Forelimb muscle (tissue), 1 donor: Measurements from ENCODE around the gene INAFM1. TPM values are rescaled to one million over a fixed set of nuclear protein-coding genes. Genes with fewer than 3 reads are reported as not detected.
"Not testable (repeated sequence)": the region's sequence is repeated elsewhere in the genome, so short reads cannot be mapped to it uniquely, and the experiment has no call there.

ENCODE experiments used
- DNase-seq: peaks from one replicate; pipeline ENCODE4 v3.0.0-alpha.2; 2013; ENCODE audit warnings: low read depth
- polyA plus RNA-seq: library from polyadenylated mRNA; unstranded; fragments of 120-200 nt; gene quantifications from one replicate; pipeline ENCODE4 v1.2.1, GENCODE V29; 2013; ENCODE audit not compliant: insufficient read length

The INAFM1 gene
- polyA plus RNA-seq, 1 donor: 12.4 TPM

DNA sequence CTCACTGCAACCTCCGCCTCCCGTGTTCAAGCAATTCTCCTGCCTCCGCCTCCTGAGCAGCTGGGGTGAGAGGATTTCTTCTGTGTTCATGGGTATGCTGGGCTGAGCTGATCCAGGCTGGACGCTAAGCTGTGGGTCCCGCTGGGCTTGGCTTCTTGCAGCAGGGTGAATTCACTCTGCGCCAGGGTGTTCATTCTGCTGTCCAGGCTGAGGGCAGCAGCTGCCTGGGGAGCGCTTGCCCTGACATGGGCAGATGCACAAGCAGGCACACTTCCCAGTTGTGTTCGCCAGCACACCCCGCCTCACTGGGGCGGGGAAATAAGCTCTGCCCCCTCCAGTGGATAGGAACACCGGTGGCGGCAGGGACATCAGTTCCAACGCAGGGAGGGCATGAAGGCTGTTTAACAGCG is 7.3 kb upstream of the INAFM1 start:
- no peak for DNase-seq

DNA sequence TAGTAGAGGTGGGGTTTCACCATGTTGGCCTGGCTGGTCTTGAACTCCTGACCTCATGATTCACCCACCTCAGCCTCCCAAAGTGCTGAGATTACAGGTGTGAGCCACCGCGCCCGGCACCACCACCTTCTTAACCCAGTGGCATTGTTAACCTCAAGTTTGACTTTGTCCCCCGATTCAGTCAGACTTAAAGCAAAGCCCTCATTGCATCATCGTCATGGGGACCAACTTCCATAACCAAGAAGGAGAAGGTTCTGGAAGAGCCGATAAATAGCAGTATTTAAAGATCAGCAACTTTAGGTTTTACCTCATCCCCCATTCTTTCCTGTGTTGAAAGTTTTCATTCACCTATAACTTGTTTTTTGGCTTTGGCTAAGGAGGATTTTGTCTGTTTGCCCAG is 6.7 kb upstream of the INAFM1 start:
- DNase-seq: no peak

DNA sequence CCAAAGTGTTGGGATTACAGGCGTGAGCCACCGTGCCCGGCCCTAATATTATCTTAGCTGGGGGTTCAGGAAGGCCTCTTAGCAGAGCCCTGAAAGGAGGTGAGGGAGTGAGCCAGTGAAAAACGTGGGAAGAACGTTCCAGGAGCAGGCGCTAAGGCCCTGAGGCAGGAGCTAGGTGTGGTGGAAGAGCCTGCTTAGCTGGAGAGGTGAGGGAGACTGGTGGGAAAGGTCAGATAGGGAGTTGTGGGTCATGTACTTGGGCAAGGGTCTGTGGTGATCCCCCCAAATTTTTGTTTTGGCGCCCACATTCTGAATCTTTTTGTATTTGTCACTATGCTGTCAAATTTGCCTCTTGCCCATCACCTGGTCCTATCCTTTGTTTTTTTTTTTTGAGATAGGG is 5.1 kb upstream of the INAFM1 start:
- DNase-seq: no peak

DNA sequence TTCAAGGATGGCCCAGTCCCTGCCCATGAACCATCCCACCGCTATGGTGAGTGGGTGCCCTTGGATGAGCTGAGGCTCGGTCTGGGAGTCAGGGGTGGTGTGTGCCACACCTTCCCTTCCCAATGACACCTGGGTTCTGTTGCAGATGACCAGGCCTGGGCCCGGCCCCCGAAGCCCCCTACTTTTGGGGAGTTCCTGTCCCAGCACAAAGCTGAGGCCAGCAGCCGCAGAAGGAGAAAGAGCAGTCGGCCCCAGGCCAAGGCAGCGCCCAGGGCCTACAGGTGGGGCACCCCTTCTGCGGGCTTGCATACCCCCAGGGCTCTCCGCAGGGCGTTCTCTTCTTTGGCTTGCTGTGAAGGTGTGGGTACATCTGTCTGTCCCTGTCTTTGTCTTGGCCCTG is 4.3 kb upstream of the INAFM1 start:
- DNase-seq: no peak

DNA sequence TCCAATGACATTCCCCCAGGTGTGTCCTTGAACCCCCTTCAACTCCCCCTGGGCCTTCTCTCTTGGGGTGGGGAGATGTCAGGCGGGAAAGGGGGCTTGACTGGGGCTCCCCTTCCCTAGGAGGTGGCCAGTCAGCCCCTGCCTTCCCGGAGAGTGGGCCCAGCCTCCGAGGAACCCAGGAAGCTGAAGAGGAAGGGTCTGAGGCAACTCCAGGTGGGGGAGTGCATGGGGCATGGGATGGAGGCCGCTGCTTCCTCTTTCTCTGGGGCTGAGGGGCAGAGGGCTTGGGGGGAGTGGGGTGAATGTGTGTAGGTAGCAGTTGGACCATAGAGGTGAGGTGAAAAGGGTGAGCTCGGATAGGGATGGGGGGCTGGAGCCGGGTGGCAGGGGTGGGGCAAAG is 2.7 kb upstream of the INAFM1 start:
- DNase-seq: no peak

DNA sequence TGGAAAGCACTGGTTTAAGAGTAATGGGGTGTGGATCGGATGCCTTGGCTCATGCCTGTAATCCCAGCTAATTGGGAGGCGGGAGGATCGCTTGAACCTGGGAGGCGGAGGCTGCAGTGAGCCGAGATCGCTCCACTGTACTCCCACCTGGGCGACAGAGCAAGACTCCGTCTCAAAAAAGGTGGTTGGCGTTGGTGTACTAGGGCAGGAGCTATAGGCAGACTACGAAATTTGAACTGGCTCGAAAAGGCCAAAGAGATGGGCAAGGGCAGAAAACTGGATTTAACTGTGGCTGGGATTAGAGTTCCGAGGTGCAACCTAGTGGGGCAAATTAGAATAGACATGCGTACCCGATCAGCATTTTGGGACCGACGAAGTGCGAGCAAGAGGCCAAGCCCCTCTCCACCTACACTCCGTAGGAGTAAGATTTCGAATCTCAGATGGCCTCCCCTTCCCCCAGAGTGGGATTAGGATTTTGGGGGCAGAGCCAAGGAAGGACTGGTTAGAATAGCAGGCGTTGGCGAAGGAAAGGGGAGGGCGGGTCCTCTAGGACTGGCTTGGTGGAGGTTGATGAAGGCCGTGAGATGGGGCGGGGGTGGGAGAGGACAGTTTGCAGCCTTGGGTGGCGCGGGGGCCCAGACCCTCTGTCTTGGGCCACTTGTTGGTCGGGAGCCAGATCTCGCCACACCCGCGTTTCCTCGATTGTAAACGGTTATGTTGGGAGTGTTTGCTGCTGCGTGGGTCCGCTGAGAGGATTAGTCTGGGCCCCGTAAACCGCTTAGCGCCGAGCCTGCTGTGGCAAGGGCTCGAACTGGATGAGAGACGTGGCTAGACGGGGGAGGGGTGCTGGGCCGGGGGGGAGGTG is 2.0 kb upstream of the INAFM1 start:
- no peak for DNase-seq

DNA sequence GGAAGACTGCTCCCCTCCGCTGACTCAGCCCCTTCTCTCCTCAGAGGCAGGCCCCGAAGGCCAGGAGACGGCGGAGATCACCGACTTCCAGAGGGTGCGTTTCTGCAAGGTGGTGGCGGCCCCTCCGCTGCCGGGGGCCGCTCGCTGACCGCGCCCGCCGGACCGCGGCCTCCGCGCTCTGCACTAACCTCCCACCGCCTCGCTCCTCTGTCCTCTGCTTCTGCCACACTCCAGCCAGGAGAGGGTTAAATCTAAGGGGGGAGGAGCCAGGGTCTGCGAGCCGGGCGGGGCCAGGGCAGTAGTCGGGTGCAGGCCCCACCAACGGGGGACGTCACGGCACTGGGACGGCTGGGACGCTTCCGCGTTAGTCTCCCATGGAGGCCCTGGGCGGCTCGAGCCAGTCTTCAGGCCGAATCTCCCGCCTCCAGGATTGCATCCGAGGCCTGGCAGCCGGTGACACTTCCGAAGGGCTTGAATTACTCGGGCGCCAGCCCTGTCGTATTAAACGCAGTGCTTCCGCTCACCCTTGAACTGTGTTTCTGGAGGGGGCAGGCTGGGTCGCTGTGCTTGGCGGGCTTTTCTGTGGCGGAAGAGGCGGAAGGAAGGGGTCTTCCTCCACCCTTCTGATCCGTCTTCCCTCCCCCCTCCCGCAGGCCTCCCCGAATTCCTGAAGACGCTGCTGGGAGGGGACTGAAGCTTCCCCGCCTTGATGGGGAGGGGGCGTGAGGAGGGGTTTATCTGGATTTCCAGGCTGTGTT is 1.2 kb upstream of the INAFM1 start:
- peak; percentile 86 for DNase-seq

DNA sequence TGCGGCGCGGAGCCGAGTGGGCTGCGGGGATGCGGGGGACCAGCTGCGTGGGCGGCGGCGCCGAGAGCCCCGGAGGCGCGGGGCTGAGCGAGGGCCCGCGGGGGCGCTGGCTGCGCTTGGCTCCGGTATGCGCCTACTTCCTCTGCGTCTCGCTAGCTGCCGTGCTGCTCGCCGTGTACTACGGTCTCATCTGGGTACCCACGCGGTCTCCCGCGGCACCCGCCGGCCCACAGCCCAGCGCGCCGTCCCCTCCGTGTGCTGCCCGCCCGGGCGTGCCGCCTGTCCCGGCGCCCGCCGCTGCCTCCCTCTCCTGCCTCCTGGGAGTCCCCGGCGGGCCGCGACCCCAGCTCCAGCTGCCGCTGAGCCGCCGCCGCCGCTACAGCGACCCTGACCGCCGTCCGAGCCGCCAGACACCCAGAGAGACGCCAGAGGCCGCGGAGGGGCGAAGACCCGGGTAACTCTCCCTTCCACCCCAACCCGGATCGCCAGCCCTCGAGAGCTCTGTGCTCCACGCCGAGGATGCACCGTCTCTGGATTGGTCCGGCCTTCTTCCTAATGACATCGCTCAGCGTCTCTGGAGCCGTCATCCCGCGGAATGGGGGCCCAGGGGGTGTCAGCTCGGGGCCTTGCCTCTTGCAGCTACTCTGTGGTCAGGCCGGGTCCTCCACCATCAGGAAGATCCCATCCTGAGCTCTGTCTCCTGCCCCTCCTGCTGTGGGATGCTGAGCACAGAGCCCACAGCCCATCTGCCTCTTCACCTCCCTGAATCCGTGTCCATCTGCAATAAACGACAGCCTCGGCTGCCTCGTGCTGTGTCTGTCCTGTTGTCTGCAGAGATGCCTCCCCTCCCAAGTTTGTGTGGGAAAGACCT is 441 bp downstream of the INAFM1 start:
- DNase-seq: no peak

DNA sequence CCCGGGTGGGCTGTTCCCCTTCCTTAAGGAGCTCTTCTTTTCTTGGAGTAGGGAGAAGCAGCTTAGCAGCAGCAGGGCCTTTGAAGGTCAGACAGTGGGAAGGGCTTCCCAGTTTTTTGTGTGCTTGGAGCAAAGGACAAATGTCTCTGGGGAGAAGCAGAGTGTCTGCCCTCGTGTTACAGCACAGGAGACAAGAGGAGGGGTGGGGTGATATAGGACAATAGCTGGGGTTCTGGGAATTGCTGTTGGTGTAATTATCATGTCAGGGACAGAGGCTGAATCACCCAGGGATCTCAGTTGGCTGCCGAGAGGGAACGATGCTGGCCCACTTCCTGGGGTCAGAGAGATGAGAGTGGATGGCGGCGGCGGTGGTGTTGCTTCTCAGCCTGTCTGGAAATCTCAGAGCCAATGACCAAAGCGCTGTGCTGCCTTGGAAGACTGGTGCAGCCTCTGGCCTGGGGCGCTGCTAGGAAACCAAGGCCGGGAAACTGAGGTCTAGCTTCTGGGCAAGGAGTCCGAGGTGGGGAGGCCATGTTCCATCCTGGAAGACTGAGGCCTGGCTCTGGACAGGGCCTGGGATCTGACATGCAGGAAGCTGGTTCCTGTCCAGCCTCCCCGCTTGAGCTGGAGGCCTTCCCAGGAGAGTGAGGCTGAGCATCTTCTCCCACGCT is 1.2 kb downstream of the INAFM1 start:
- no peak for DNase-seq

DNA sequence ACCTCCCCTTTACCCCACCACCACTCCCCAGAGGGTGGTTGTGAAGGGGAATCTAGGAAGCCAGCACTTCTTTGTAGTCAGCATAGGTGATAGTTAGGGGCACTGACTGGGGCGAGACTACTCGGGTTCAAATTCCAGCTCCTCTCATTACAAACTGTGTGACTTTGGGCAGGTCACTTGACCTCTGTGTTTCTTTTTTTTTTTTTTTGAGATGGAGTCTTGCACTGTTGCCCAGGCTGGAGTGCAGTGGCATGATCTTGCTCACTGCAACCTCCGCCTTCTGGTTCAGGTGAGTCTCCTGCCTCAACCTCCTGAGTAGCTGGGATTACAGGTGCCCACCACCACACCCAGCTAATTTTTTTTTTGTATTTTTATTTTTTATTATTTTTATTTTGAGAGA is 1.8 kb downstream of the INAFM1 start:
- DNase-seq: not testable (repeated sequence)

DNA sequence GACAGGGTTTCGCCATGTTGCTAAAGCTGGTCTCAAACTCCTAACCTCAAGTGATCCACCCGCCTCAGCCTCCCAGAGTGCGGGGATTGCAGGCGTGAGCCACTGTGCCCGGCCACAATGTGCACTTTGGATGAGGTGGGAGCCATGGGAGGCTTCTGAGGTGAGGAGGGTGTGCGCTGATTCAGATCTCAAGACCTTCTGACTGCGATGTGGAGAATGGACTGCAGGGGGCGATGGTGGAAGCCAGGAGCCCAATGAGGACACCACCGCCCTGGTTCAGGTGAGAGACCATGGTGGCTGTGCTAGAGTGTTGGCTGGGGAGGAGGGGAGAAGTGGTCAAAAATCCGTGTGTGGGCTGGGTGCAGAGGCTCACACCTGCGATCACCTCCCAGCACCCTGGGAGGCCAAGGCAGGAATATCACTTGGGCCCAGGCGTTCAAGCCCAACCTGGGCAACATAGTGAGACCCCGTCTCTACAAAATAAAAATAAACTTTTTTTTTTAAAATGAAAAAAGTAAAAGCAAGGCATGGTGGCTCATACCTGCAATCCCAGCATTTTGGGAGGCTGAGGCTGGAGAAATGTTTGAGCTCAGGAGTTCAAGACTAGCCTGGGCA is 5.6 kb downstream of the INAFM1 start:
- DNase-seq: no peak

DNA sequence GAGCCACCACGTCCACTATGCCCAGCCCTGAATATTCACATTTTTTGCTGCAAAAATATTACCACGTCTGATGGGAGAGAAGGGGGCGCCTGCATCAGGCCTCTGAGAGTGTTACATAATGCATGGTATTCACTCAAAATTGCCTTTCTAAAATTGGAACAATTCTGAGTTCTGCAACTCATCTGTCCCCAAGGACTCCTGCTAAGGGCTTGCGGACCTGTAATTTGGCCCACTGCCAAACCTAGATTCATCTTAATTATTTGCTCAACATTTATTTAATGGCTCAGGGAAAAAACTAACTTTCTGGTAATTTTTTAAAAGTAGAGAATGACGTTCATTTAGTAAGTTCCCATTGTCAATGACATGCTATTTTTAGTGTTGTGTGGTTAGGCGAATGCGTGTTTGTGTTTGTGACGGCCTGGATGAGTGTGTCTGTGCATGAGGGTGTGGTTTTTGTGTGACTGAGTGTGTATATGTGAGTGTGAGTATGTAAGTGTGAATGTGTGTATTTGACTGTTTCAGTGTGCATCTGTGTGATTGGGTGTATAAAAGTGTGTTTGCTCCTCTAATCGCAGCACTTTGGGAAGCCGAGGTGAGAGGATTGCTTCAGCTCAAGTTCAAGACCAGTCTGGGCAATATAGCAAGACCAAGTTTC is 8.8 kb downstream of the INAFM1 start:
- no peak for DNase-seq

DNA sequence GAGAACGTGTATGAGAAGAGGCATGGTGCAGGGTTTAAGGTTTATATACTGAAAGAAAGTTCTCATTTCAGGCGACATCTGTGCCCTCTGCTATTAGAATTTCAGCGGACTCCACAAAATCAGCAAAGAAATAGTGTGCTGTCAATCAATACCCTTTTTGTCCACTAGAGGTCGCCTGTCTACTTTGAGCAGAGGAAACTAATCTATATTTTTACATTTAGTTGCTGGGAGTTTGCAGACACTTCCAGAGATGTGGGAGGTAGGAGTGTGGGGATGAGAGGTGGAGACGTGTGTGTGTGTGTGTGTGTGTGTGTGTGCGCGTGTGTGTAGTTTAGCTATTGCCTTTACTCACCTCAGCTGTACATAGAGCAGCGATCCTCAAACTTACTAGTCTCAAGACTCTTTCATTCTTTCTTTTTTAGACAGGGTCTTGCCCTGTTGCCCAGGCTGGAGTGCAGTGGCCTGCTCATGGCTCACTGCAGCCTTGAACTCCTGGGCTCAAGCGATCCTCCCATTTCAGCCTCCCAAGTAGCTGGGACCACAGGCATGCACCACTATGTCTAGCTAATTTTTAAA is 9.7 kb downstream of the INAFM1 start:
- DNase-seq: no peak

DNA sequence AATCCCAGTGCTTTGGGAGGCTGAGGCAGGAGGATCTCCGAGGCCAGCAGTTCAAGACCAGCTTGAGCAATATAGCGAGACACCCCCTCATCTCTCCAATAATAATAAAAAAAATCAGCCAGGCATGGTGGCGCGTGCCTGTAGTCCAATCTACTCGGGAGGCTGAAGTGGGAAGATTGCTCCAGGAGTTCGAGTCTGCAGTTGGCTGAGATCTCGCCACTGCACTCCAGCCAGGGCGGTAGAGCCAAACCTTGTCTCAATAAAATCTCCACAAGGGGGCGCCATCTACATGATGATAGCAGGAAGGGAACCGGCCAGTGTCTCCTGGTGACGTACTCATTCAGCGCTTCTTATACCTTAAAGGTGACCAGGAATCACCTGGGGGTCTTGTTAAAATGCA is 21.4 kb downstream of the INAFM1 start:
- DNase-seq: no peak

DNA sequence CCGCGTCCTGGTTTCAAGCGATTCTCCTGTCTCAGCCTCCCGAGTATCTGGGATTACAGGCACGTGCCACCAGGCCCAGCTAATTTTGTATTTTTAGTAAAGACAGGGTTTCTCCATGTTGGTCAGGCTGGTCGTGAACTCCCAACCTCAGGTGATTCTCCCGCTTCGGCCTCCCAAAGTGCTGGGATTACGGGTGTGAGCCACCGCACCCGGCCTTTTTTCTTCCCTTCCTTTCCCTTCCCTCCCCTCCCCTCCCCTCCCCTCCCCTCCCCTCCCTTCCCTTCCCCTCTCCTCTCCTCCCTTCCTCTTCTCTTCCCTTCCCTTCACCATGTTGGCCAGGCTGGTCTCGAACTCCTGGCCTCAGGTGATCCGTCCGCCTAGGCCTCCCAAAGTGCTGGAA is 26.2 kb downstream of the INAFM1 start:
- not testable (repeated sequence) for DNase-seq

DNA sequence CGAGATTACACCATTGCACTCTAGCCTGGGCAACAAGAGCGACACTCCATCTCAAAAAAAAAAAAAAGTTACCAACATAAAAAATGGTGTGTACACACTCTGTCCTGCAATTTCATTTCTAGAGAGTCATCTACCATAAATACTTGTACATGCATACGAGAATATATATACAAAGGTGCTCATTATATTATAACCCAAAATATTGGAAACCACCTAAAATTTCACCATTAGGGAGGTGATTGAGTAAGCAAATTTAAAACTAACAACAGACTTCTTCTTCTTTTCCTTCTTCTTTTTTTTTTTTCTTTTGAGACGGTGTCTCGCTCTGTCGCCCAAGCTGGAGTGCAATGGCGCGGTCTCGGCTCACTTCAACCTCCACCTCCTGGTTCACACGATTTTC is 27.6 kb downstream of the INAFM1 start:
- no peak for DNase-seq

DNA sequence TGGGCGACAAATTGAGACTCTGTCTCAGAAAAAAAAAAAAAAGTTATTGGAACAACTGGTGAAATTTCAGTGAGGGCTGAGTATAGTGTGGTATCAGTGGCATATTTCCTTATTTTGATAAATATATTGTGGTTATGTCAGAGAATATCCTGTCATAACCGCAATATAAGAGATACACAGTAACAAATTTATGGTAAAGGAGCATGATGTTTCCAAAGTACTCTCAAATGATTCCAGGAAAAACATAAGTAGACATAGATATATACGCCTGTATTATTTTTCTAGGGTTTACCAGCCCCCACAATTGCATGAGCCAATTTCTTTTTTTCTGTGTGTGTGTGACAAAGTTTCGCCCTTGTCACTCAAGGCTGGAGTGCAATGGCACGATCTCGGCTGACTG is 29.3 kb downstream of the INAFM1 start:
- no peak for DNase-seq

DNA sequence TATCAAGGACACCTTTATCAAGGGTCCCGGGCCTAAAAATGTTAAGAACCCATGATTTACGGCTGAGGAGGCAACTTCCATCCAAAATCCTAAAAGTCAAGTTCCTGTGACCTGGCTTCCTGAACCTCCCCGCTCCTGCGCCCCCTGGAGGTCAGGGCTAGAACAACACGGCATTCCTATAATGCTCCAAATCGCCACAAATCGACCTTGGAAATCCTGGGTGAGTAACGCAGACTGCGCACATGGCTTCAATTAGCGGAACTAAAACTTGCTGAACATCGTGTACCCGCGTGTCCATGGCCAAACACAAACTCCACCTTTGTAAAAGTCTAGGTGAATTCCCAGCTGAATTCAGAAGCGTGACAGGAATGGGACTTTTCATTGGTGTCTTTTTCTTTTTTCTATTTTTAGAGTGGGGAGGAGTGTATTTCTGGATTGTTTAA is 30.6 kb downstream of the INAFM1 start:
- no peak for DNase-seq

DNA sequence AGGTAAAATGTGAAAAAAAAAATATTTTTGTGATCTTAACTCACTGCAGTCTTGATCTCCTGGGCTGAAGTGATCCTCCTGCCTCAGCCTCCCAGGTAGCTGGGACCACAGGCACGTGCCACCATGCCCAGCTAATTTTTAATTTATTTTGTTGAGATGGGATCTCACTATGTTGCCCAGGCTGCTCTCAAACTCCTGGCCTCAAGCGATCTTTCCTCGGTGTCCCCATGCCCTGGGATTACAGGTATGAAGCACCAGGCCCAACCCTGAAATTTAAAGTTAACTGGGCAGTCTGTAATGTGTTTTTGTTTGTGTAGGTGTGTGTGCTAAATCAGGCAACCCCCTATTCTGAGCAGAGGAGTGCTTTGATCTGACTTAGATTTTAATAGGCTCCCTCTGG is 31.6 kb downstream of the INAFM1 start:
- DNase-seq: no peak

DNA sequence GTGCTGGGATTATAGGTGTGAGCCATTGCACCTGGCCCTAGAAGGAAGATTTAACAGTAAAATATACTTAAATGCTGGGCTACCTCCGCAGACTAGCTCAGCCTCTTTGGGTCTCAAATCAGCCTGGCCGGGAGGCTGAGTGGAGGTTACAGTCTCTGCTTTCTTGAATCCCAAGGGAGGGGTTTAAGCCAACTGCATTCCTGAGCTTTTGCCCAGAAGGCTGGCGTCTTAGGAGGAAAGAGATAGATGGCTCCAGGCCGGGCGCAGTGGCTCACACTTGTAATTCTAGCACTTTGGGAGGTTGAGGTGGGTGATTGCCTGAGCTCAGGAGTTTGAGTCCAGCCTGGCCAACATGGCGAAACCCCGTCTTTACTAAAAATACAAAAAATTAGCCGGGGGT is 34.4 kb downstream of the INAFM1 start:
- DNase-seq: no peak
